Dermis microvascular lymphatic vessel endothelial cell (primary cell): ENCODE data around the gene LIMCH1. TPM values are rescaled to one million over a fixed set of nuclear protein-coding genes. Genes with fewer than 3 reads are reported as not detected.
"Not testable (repeated sequence)": the region's sequence is repeated elsewhere in the genome, so short reads cannot be mapped to it uniquely, and the experiment has no call there.

Source experiments
- DNase-seq, 2 donors: peaks; one replicate each; pipeline versions ENCODE4 v3.0.0 to v3.0.0-alpha.2; 2010; ENCODE audit warnings: low read depth in 2 of 2
- total RNA-seq: library from RNA; depleted of rRNA; stranded (reverse); fragments of >200 nt; gene quantifications from 2 replicates; pipeline ENCODE4 v1.2.1, GENCODE V29; 2014

The LIMCH1 gene
- total RNA-seq, 1 donor from 2014 or later: 17.3 TPM

DNA sequence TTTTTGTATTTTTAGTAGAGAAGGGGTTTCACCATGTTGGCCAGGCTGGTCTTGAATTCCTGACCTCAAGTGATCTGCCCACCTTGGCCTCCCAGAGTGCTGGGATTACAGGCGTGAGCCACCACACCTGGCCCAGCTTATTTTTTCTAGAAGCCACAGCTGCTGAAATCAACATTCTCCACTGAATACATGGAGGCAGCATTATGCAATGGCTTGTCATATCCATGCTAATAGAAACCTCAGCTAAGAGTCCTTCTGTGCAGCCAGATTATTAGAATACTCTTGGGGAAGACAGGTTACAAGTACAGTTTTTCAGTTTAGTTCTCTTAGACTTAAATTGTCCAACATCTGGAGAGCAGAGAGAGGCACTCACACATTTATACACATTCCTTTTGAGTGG lies 104.8 kb downstream of the LIMCH1 start:
- not testable (repeated sequence) for DNase-seq

DNA sequence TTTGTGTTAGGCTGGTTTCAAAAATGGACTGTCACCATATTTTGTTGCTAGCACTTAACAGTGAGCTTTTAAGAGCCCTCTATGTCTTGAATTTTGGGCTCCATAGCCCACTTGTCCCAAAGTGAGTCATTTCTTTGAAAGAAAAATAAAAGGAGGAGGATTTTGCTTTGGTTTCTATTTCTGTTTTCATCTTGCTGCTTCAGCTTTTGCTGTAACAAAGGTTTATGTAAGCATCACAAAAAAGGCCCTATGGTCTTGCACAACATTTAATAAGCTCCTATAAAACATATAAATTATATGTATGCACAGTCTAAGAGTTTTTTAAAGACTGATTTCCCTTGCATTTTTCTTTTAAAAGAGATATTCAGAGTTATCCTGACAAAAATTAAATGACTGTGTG lies 105.4 kb downstream of the LIMCH1 start:
- no peak for DNase-seq

- peak; percentile 25 to 50 for DNase-seq
Measured at GRCh38 chr4:41644288-41644914, 106.4 kb downstream of the LIMCH1 start.

- DNase-seq: no peak
Measured at GRCh38 chr4:41644915-41645295, 106.9 kb downstream of the LIMCH1 start.

GRCh38 chr4:41645728-41646390 lies 107.9 kb downstream of the LIMCH1 start:
- DNase-seq: no peak

GRCh38 chr4:41646862-41647261 lies 108.9 kb downstream of the LIMCH1 start:
- DNase-seq: no peak

DNA sequence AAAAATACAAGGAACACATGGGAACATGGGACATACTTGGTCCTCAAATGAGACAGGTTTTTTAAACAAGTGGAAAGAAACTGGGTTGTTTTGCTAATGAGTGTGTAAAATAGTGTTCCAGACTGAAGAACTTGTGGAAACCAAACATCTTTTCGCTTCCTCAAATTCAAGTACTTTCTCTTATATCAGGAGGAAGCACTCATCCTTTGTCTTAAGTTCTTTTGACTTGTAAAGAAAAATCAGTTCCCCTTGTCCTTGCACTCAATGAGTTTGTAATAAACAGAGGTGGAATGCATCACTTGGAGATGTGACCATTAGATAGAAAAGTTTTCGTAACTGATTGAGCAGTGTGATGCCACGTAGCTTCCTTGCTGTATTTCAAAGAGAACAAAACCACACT lies 109.4 kb downstream of the LIMCH1 start:
- DNase-seq: no peak

DNA sequence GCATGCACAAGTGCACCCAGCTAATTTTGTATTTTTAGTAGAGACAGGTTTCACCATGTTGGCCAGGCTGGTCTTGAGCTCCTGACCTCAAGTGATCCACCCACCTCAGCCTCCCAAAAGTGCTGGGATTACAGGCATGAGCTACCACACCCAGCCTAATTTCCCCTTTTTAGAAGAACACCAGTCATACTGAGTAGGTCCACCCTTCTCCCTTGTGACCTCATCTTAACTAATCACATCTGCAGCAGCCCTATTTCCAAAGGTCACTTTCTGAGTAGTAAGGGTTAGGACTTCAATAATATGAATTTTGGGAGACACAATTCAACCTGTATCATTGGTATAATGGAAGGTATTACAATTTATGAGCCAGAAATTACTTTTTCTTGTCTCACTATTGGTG lies 113.2 kb downstream of the LIMCH1 start:
- DNase-seq: not testable (repeated sequence)

DNA sequence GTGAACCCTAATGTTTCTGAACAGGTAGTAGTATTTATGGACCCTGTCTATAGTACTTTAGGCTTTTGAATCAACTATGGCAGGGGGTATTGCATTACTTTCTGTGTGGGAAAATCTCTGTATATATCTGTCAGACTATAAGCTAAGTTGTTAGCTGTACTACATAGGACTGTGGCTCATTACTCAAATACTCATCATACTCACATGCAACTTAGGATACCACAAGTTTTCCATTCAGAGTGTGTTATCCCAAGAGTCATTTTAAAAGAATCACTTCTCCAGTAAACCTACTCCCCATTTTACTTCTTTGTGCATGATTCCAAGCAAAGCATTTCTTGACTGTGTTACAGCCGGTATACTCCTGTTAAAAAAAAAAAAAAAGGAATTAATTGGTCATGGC lies 115.0 kb downstream of the LIMCH1 start:
- no peak for DNase-seq

DNA sequence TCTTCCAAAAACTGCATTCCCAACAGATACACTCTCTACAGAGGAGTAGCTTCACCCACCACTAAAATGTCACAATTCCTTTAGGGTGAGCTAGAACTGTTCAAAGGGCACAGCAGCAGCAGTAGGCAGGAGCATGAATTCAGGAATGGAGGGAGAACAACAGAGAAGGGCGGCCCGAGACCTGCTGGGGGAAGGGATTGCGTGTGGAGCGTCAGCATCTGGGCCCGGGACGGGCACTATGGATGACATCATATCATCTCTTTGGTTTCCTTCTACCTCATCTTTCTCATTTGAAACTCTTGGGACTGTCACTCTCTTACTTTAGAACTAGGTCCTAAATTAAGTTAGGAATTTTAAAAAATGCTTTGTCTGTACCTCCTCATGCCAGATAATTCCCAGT lies 115.6 kb downstream of the LIMCH1 start:
- DNase-seq: no peak

- DNase-seq: no peak
Measured at GRCh38 chr4:41655177-41655576, 117.2 kb downstream of the LIMCH1 start.

DNA sequence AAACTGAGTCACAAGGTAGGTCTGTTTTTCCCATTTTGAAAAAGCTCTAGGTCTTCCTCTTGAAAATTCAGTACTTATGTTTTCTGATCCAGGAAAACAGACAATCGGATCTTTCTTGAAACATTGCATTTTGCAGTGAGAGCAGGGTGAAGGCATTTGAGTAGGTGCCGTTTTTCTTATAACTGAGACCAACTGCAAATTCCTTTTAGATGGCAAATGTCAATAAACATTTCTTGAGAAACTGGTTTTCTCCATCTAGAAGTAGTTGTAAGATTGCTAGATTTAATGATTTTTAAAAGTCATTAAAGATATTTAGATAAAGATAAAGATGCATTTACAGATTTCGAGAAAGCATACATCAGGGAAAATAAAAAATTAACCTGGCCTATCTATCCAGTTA lies 118.1 kb downstream of the LIMCH1 start:
- no peak for DNase-seq

GRCh38 chr4:41656572-41657520 lies 118.9 kb downstream of the LIMCH1 start:
- DNase-seq: peak; percentile 6 to 28

GRCh38 chr4:41657561-41657960 lies 119.6 kb downstream of the LIMCH1 start:
- DNase-seq: no peak

DNA sequence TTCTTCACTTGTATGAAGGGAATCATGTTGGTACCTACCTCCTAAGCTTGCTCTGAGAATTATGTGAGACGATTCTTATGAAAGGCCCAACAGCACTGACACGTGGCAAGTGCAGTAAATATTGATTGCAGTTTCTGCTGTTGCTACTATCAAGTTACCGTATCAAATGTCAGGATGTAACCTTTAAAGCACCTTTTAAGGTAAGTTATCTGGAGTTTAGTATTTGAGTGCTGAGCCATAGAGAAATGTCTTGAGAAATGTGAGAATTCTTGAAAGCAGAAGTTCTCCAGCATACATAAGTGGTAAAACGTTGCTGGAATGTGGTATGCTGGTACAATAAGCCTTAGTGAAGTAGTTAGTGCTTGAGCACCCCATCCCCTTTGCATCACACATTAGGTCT lies 120.2 kb downstream of the LIMCH1 start:
- no peak for DNase-seq

- DNase-seq: no peak
Measured at GRCh38 chr4:41660352-41660751, 122.4 kb downstream of the LIMCH1 start.

GRCh38 chr4:41661442-41662076 lies 123.6 kb downstream of the LIMCH1 start:
- peak; percentile 48 to 66 for DNase-seq

DNA sequence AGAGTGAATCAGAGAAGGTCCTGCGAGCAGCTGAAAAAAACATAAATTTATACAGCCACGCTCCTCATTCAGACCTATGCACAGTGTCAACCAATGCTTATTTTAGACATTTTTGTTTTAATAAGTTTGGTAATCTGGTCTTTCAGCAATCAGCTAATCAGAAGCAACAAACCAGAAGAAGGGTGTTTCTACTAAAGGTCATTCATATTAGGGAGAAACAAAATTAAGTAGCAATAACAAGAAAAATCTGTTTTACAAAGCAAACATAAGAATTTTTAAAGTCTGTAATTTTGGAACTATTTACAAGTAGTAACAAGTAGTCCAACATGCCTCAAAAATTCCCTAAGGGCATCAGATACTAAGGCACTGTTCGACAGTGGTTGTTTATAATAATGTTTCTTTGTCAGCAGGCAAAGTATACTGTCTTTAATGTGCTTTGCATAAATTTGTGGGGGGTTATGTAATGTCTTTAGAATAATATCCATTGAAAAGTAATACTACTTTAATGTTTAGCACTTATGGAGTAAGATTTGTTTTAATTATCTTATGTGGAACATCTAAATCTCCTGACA lies 127.8 kb downstream of the LIMCH1 start:
- no peak for DNase-seq

DNA sequence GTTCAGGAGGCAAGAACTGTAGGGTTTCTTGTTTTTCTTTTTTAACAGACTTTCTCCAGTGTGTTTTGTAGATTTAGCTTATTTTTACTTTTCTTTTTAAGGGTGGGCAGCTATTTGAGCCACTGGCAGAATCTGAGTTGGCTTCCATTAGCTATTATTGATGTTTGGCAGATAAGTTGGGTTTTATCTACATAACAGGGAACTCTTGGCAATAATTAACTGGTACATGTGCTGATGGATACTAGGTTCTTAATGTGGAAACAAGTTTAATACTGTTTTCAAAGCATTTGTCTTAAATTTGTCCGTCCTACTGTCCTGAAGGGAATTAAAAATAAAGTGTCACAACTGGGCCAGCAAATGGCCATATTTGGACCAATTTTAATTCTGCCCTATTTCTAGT lies 130.1 kb downstream of the LIMCH1 start:
- no peak for DNase-seq

GRCh38 chr4:41670530-41670929 lies 132.6 kb downstream of the LIMCH1 start:
- no peak for DNase-seq

DNA sequence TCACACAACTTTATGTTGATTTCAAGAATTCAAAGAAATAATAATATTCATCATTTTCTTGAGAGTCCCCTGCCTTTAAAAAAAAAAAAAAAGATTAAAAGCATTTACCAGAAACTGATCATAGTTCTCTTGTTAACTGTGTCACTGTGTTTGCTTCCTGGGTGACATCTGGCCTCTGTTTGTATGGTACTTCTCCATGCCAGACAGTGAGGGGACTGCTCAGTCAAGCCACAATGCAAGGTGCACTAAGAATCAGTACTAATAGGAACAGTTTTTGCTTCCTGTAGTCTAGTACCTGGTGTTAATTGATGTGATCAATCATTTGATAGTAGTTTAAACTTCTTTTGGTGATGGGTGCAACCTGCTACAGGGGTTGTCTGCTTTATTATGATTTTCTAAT lies 133.0 kb downstream of the LIMCH1 start:
- DNase-seq: no peak
